ENCODE results near the gene TPM2. TPM values are rescaled to one million over a fixed set of nuclear protein-coding genes. Genes with fewer than 3 reads are reported as not detected.

TPM2 gene
- total RNA-seq, 2 donors from 2014 or later, result 599 to 915 TPM

DNA sequence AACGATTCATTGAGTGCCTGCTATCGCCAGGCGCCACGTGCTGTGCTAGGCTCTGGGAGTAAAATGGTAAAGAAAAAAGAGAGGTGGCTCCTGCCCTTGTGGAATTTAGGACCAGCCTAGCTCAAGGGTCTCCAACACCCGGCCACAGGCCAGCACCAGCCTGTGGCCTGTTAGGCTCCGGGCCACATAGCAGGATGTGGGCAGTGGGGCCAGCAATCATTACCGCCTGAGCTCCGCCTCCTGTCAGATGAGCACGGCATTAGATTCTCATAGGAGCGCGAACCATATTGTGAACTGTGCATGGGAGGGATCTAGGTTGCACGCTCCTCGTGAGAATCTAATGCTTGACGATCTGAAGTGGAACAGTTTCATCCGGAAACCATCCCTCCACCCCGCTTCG is 33.4 kb downstream of the TPM2 start:
- H3K4me1 ChIP-seq, result peaks cover 0 to 35% of the 10 kb centered on the region in 2 donors
- DNase-seq (ENCODE audit: low spot score), result no peak
- H3K36me3 ChIP-seq, result peaks cover 15% of the 10 kb centered on the region
- H3K27me3 ChIP-seq, result no peaks in the 10 kb centered on the region
- no peak overlapping the region for H3K4me3 ChIP-seq
- no peaks in the 10 kb centered on the region for H3K9me3 ChIP-seq
- TF ChIP-seq CTCF (IDR thresholded peaks at IDR 0.05), result no peak
- H3K27ac ChIP-seq, result peak overlapping the region in 1 of 2 donors; percentile 97

- no peak for DNase-seq (ENCODE audit: low spot score)
- no peaks in the 10 kb centered on the region for H3K27me3 ChIP-seq
- TF ChIP-seq CTCF (IDR thresholded peaks at IDR 0.05), result no peak
- H3K9me3 ChIP-seq, result no peaks in the 10 kb centered on the region
- no peak overlapping the region for H3K4me3 ChIP-seq
- H3K36me3 ChIP-seq, result no peaks in the 10 kb centered on the region
- H3K4me1 ChIP-seq, result peaks cover 0 to 9% of the 10 kb centered on the region in 2 donors
- H3K27ac ChIP-seq, result no peak overlapping the region
Measured at GRCh38 chr9:35653611-35654010, 36.1 kb downstream of the TPM2 start.

GRCh38 chr9:35652829-35653209 is 36.9 kb downstream of the TPM2 start:
- TF ChIP-seq CTCF (IDR thresholded peaks at IDR 0.05), result no peak
- H3K4me1 ChIP-seq, result peaks cover 0 to 9% of the 10 kb centered on the region in 2 donors
- no peak overlapping the region for H3K4me3 ChIP-seq
- no peaks in the 10 kb centered on the region for H3K27me3 ChIP-seq
- no peak for DNase-seq (ENCODE audit: low spot score)
- H3K9me3 ChIP-seq, result no peaks in the 10 kb centered on the region
- no peaks in the 10 kb centered on the region for H3K36me3 ChIP-seq
- H3K27ac ChIP-seq, result no peak overlapping the region

DNA sequence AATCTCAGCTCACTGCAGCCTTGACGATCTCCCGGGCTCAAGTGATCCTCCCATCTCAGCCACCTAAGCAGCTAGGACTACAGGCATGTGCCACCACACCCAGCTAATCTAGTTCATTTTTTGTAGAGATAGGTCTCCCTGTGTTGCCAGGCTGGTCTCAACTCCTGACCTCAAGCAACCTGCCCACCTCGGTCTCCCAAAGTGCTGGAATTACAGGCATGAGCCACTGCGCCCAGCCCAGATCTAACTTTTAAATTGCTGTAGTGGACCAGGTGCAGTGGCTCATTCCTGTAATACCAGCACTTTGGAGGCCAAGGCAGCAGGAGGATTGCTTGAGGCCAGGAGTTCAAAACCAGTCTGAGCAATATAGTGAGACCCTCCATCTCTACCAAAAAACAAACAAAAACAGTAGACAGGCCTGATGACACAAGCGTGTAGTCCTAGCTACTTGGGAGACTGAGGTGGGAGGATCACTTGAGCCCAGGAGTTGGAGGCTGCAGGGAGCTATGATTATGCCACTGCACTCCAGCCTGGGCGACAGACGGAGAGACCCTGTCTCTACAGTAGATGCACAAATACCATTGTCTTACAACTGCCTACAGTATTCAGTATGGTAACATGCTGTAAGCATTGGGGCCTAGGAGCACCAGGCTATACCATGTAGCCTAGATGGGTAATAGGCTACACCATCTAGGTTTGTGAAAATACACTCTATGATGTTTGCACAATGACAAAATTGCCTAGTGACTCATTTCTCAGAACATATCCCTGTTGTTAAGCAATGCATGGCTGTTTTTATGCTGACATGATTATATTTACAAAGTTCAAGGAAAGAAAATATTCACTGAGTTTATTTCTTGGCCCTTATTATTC is 37.5 kb downstream of the TPM2 start:
- H3K27me3 ChIP-seq, result no peaks in the 10 kb centered on the region
- no peak overlapping the region for H3K27ac ChIP-seq
- H3K36me3 ChIP-seq, result no peaks in the 10 kb centered on the region
- TF ChIP-seq CTCF (IDR thresholded peaks at IDR 0.05), result no peak
- H3K4me1 ChIP-seq, result peaks cover 0 to 8% of the 10 kb centered on the region in 2 donors
- H3K4me3 ChIP-seq, result no peak overlapping the region
- no peak for DNase-seq (ENCODE audit: low spot score)
- H3K9me3 ChIP-seq, result no peaks in the 10 kb centered on the region

DNA sequence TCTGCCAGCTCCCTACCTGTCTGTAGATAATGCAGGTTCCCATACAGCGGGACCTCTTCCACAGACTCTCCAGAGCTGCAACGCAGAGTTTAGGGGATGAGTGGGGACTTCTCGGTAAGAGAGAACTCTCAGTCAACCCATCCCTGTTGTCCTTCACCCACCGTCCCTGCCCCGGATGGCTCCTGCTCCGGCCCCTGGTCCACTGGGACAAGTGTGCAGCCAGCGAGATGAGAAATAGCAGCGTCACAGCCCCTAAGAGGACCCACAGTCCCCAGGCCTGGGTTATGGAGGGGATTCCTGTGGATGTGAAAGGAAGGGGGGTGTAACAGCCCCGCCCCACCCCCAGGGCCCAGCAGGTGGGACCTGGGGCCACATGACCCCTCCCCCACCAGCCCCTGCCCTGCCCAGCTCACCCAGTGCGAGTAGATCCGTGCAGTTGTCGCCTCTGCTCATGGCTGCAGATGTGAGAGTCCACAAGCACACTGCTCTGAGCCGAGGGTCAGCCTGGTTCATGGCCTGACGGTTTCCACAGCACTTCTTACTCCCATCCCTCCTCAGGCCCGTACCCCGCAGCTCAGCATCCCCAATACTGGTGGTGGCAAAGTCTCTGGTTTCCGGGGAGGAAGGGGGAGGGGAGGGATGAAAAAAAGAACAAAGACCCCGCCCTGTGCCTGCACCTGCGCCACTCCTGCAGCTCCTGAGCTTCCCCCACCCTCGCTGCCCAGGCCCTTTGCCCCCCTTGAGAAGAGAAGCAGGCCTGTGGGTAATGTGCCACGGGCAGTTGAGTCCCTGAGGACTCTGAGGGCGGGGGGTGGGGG is 39.2 kb downstream of the TPM2 start, which contains the start of gene SIT1:
Gene SIT1, minus strand, starts transcription at position 591 of the 818 bp plus-strand sequence. Its CDS starts 78 bp downstream, at position 513.
- H3K36me3 ChIP-seq, result no peaks in the 10 kb centered on the region
- TF ChIP-seq CTCF (IDR thresholded peaks at IDR 0.05), result no peak
- no peaks in the 10 kb centered on the region for H3K27me3 ChIP-seq
- peak within 1 kb of the TSS; percentile 41 to 42 for H3K27ac ChIP-seq
- H3K4me3 ChIP-seq, result peak within 1 kb of the TSS in 1 of 2 donors; percentile 6
- no peak for DNase-seq (ENCODE audit: low spot score)
- H3K4me1 ChIP-seq, result peaks cover 0 to 14% of the 10 kb centered on the region in 2 donors
- H3K9me3 ChIP-seq, result no peaks in the 10 kb centered on the region

Measured in right atrium auricular region (tissue), 2 donors.